Left forelimb (tissue), 1 donor: ENCODE data around the gene CKM.

Experiments
- DNase-seq: peaks from one replicate; pipeline ENCODE4 v3.0.0-alpha.2; 2018; ENCODE audit warnings: low spot score

CKM gene

DNA sequence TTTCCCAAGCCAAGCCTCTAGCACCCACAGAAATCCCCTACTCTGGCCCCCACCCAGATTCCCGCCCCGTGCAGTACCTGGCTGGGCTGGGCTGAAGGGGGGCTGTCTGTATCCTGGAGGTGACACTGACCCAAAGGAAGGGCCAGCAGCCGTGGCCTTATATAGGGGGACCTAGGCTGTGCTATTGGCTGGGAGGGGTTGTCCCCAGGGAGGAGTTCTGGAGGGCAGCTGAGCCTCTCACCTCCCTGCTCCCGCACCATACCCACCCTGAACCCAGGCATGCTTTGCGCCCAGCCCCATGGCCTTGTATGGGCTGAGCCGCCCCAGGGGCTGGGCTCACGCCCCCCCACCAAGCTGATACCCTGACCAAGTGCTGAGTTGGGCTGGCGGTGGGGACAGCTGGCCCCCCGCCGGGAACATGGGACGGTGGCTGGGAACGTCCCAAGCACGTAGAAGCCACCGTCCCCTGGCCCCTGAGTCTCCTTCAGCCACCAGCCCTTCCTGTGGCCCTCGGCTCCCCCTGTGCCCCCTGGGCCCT is at the start of gene CKM:
Gene CKM (minus strand): TSS at position 132 of the 538 bp plus-strand sequence. CDS start 3,162 bp downstream, outside the sequence.
- no peak for DNase-seq

DNA sequence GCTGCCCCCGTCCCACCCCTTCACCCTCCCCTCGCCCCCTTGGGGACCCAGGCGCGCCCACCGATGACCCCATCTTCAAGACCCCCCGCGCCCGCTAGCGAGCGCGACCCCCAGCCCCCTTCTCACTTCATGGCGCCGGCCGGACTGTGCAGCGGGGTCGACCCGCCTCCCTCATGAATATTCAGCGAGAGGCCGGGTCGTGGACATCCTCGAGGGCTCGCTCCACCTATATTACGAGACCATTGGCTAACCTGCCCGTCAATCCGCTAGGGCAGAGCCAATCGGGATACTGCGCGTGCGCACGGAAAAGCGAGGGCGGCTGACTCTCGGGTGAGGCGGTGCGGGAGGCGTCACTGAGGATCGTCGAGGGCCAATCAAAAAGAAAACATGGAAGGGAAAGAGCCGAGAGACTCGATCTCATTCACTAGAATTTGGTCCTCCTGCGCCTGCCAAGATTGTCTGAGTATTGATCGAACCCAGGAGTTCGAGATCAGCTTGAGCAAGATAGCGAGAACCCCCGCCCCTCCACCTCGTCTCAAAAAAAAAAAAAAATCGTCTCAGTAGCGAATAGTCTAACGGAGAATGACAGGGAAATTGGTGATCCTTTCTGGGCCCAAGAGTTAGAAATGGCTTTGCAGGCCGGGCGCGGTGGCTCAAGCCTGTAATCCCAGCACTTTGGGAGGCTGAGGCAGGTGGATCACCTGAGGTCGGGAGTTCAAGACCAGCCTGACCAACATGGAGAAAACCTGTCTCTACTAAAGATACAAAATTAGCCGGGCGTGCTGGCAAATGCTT is 47.9 kb upstream of the CKM start, which contains the start of gene ERCC2:
Gene ERCC2 (minus strand): TSS at position 164 of the 795 bp plus-strand sequence. CDS start 33 bp downstream, at position 131.
- DNase-seq, result peak; percentile 100

DNA sequence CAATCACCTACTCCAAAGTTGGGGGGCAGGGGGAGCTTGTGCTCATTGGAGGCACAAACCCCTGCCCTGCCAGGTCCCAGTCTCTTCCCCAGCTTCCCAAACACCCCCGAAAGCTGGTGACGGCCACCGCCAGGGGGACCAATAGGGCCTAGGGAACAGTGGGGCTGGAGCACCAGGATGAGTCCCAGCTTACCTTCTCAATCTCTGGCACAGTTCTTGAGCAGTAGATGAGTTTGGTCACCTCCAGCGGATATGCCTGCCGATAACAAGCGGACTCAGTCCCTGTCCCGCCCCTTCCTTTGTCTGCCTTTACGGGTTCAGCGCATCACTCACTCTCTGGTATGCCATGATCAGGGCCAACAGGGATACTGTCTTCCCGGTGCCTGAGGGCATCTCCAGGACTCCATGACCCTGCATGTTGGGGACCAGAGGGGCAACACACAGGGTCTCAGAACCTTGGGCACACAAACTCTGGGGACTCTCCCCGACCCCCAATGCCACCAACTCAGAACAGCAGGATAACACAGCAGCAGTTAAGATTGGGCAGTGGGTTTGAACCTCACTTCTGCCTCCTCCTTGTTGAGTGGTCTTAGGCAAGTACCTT is 46.2 kb upstream of the CKM start:
- no peak for DNase-seq

- DNase-seq, result no peak
Observed at GRCh38 chr19:45368127-45368526, 45.5 kb upstream of the CKM start.

GRCh38 chr19:45364696-45365095 is 42.0 kb upstream of the CKM start:
- DNase-seq, result no peak

DNA sequence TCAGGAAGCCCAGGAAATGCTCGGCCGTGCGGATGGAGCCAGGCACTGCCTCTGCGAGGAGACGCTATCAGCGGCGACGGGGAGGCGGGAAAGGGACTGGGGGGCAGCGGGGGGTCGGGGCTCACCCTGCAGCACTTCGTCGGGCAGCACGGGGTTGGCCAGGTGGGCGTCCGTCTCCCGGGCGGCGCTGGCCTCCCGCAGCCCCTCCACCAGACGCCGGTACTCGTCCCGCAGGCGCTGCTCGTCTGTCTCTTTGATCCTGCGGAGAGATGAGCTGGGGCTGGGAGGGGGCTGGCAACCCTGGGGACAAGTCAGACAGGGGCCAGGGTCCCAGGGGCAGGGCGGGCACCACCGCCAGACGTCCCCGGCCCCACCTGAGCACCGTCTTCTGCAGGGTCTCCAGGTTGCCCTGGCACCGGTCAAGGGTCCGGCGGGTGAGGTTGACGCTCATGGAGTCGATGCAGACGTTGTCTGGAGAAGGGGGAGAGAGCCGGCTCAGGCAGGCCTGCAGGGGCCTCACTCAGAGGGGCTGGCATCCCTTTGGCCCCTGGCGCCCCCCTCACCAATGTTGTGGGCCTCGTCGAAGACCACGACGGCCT is 41.3 kb upstream of the CKM start:
- DNase-seq, result no peak

GRCh38 chr19:45362291-45362690 is 39.6 kb upstream of the CKM start:
- DNase-seq, result no peak

DNA sequence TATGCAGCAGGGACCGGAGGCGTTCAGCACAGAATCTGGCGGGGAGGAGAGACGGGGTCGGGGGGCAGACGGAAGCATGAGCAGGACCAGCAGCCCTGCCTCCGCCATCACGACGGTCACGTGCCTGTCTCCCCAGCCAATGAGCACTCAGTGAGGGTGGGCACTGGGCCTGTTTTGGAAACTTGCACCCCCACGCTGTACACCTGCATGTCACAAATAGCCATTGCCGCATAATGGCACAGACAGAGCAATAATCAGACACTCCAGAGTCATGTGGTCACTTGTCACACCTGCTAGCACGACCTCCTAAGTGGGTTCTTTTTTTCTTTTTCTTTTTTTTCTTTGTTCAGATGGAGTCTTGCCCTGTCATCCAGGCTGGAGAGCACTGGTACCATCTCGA is 38.9 kb upstream of the CKM start:
- DNase-seq, result no peak

GRCh38 chr19:45358213-45358792 is 35.6 kb upstream of the CKM start:
- no peak for DNase-seq

DNA sequence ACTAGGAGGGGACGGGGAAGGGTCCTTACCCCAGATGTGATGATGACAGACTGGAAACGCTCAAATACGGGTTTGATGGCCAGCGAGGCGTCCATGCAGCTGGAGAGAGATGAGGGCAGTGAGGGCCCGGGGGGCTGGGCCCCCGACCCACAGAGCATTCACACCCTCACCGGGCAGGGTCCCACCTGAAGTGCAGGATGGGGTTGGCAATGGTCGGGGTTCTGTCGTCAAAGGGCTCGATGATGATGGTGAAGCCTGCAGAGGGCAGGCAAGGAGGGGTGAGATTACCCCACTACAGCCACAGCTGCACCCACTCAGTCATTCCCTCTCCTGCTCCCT is 34.7 kb upstream of the CKM start:
- no peak for DNase-seq

DNA sequence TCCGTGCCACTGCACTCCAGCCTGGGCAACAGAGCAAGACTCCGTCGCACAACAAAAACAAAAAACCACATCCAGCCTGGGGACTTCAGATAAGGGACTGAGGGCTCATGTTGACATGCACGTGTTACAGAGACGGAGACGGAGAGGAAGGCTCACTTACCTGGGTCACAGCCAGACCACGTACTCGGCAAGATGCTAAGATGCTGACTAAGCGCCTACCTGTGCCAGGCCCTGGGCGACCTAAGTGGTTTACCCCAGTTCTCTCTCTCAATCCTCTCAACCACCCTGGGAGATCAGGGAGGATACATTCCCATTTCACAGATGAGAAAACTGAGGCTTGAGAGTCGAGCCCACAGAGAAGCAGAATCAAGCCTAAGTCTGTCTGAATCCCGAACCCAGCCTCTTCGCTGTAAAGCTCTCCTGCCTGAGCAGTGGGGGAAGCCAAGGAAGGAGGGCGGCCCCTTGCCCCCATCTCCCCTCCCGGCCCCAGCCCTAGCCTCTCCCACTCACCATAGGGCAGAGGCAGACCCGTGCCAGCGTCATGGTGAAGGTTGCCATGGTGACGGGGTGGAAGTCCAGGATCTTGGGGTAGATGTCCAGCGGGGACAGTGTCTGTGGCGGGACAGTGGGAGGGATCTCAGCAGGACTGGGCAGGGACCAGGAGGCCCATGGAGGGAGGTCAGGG is 34.2 kb upstream of the CKM start:
- no peak for DNase-seq

DNA sequence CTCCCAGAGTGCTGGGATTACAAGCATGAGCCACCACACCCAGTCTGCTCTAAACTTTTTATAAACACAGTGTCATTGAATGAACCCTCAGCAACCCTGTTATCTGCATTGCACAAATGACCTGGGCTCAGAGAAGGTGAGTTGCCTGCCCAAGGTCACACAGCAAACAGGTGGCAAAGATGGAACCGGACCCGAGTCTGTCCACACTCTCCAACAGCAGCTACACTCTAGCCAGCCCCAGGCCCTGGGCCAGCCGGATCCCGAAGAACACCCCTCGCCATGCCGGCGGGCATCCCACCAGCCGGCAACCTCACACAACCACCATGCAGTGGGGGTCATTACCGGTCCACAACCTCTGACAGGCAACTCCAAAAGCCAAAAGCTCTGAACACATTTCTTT is 33.2 kb upstream of the CKM start:
- DNase-seq, result no peak

DNA sequence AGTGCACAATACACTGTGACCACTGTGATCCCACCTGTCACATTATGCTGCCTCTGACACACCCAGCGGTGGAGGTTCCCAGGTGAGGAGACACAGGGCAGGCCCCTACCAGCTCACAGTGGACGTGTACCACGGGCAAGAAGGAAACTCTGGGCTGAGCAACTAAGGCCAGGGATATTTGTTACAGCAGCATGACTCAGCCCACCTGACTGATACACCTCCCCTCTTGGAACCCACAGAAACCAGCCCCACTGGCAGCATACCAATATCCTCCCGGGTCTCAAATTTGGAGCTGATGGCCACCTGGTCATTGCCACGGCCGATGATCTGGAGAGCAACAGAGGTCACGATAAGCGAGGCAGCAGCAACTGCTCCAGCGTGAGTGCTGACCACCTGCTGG is 32.7 kb upstream of the CKM start:
- no peak for DNase-seq

GRCh38 chr19:45354241-45354842 is 31.7 kb upstream of the CKM start:
- no peak for DNase-seq

DNA sequence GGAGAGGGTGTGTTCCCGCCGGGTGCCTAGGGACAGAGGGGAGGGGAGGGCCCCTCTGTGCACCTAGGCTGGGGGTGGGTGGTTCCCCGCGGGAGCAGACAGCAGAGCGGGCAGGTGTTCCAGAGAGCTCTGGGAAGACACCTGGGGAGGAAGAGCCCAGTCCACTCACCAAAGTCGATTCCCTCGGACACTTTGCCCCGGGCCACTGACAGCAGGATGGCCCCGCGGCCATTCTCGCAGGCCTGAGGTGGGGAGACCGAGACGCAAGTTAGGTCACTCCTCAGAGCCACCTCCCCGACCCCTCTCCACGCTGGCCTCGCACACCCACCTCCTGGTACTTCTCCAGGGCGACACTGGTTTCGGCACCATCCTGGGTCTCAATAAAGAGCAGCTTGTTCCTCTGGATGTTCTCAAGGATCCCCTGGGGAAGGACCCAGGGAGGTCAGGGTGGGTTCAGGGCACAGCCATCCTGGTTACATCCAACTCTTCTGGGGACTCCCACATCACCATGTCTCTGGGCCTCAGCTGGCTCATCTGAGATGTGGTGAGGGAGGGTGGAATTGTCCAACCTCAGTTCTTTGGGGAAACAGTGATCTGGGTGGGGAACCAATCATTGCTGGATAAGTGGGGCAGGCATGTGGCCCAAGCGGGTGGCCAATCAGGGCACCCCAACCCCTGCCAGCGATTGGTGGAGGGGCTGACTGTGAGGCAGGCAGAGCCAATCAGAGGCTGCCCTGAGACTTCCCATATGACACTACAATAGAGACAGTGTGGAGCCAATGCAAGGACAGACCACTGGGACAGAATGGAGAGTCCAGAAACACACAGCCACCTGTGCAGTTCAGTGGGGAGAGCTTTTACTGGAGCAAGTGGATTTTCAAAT is 30.5 kb upstream of the CKM start:
- DNase-seq, result no peak

- no peak for DNase-seq
Observed at GRCh38 chr19:45352471-45352870, 29.8 kb upstream of the CKM start.

GRCh38 chr19:45352062-45352461 is 29.4 kb upstream of the CKM start:
- no peak for DNase-seq

- no peak for DNase-seq
Observed at GRCh38 chr19:45351401-45351952, 28.8 kb upstream of the CKM start.

- no peak for DNase-seq
Observed at GRCh38 chr19:45350477-45351058, 27.9 kb upstream of the CKM start.

- no peak for DNase-seq
Observed at GRCh38 chr19:45349430-45349941, 26.8 kb upstream of the CKM start.
